HCT116 (cell line): Measurements from ENCODE around the gene TRPC4. TPM values are rescaled to one million over a fixed set of nuclear protein-coding genes. Genes with fewer than 3 reads are reported as not detected.
"Not testable (repeated sequence)": the region's sequence is repeated elsewhere in the genome, so short reads cannot be mapped to it uniquely, and the experiment has no call there.

Experiments
- ATAC-seq: fragments of 200-7000 bp; cut with Tn5 transposase; 2 replicates; pipeline ENCODE4 v1.9.1; 2020; ENCODE audit warnings: mild to moderate bottlenecking, moderate library complexity
- BruUV-seq: library from RNA; stranded (reverse); fragments of 400-500 nt; replicated peaks from 2 replicates; lab custom pipeline; 2021; lab: Mats Ljungman, UMichigan
- CTCF ChIA-PET: fragments of 300-600 bp; sonication (Branson Sonifier 250); formaldehyde crosslinking; loops from one replicate; lab custom pipeline; 2021; ENCODE audit warnings: antibody characterized with exemption; lab: Charles Lee
- POLR2A ChIA-PET: fragments of 300-600, 350-600 bp; sonication (Branson Sonifier 250); formaldehyde crosslinking; loops from one replicate; lab custom pipeline; 2021; ENCODE audit warnings: antibody characterized with exemption; lab: Charles Lee
- RAD21 ChIA-PET, 2 experiments: fragments of 300-600 bp; sonication (Branson Sonifier 250); formaldehyde crosslinking; loops; one replicate each; lab custom pipeline; 2023; ENCODE audit warnings: low total read pairs in 2 of 2; ENCODE audit not compliant: uncharacterized antibody in 2 of 2, unreplicated experiment in 2 of 2, low non-redundant PET in 1 of 2; lab: Charles Lee
- DNase-seq: peaks from one replicate; pipeline ENCODE4 v3.0.0-alpha.2; 2010; ENCODE audit warnings: low read depth, low spot score
- H2AFZ ChIP-seq: fragments of 200-600 bp; shearing (Covaris generic), sonication (generic); 2 replicates; pipeline ENCODE4 v1.6.1; 2017; ENCODE audit warnings: low read depth, mixed run types, mixed read lengths, antibody characterized with exemption, low read length; ENCODE audit not compliant: poor library complexity, severe bottlenecking
- H3K27ac ChIP-seq: 2 replicates; pipeline ENCODE4 v1.5.1; 2012; ENCODE audit warnings: low read depth, low read length
- H3K27me3 ChIP-seq: fragments of 200-600 bp; sonication (generic); 2 replicates; pipeline ENCODE4 v1.6.1; 2016; ENCODE audit warnings: mixed run types, low read length, mixed read lengths; ENCODE audit not compliant: insufficient read depth
- H3K36me3 ChIP-seq, 2 experiments: fragments of 200-500 bp in 1 of 2; fragments of 200-600 bp in 1 of 2; sonication (Bioruptor generic) in 1 of 2; sonication (generic) in 1 of 2; 2 replicates each; pipeline versions ENCODE4 v1.5.1 to v1.6.1; 2014 to 2016; ENCODE audit warnings: low read length in 2 of 2, inconsistent platforms in 1 of 2, mixed read lengths in 1 of 2, mixed run types in 1 of 2; ENCODE audit not compliant: insufficient read depth in 2 of 2, control insufficient read depth in 1 of 2
- H3K4me1 ChIP-seq, 2 experiments: fragments of 200-600 bp in 1 of 2; sonication (generic) in 1 of 2; 2 replicates each; pipeline versions ENCODE4 v1.5.1 to v1.6.1; 2012 to 2017; ENCODE audit warnings: low read length in 2 of 2, inconsistent platforms in 1 of 2, mild to moderate bottlenecking in 1 of 2, mixed read lengths in 1 of 2, mixed run types in 1 of 2, moderate library complexity in 1 of 2; ENCODE audit not compliant: insufficient read depth in 2 of 2, control insufficient read depth in 1 of 2
- H3K4me2 ChIP-seq: fragments of 200-600 bp; sonication (generic); 2 replicates; pipeline ENCODE4 v1.6.1; 2017; ENCODE audit warnings: mixed run types, low read length, mixed read lengths
- H3K4me3 ChIP-seq, 2 experiments: fragments of 200-600 bp in 1 of 2; sonication (generic) in 1 of 2; replicated peaks in 1 of 2; 2 replicates each; pipeline ENCODE4 v1.5.1; 2011 to 2016; ENCODE audit warnings: low read length in 2 of 2, control low read depth in 1 of 2, low read depth in 1 of 2, mild to moderate bottlenecking in 1 of 2, mixed read lengths in 1 of 2, mixed run types in 1 of 2
- H3K79me2 ChIP-seq: fragments of 200-600 bp; sonication (generic); 2 replicates; pipeline ENCODE4 v1.6.1; 2017; ENCODE audit warnings: mild to moderate bottlenecking, mixed run types, low read length, moderate library complexity, mixed read lengths; ENCODE audit not compliant: insufficient read depth
- H3K9ac ChIP-seq: fragments of 200-600 bp; sonication (generic); 2 replicates; pipeline ENCODE4 v1.6.1; 2016; ENCODE audit warnings: low read length, mixed read lengths
- H3K9me2 ChIP-seq: fragments of 200-600 bp; sonication (generic), shearing (Covaris generic); 2 replicates; pipeline ENCODE4 v1.6.1; 2017; ENCODE audit warnings: mixed run types, mild to moderate bottlenecking, moderate library complexity; ENCODE audit not compliant: insufficient read depth
- H3K9me3 ChIP-seq, 2 experiments: fragments of 200-500 bp in 1 of 2; fragments of 200-600 bp in 1 of 2; sonication (Bioruptor generic) in 1 of 2; sonication (generic) in 1 of 2; 2 replicates each; pipeline ENCODE4 v1.6.1; 2014 to 2017; ENCODE audit warnings: low read length in 2 of 2, mixed read lengths in 2 of 2, inconsistent platforms in 1 of 2, low read depth in 1 of 2, mild to moderate bottlenecking in 1 of 2, mixed run types in 1 of 2, moderate library complexity in 1 of 2; ENCODE audit not compliant: control insufficient read depth in 1 of 2, insufficient read depth in 1 of 2
- H4K20me1 ChIP-seq: fragments of 200-600 bp; sonication (generic), shearing (Covaris generic); 2 replicates; pipeline ENCODE4 v1.6.1; 2017; ENCODE audit warnings: mixed run types, mild to moderate bottlenecking, moderate library complexity; ENCODE audit not compliant: insufficient read depth
- CBX3 ChIP-seq: IDR thresholded peaks from 2 replicates; pipeline ENCODE4 v1.6.1; 2012; ENCODE audit warnings: low read depth
- EGR1 ChIP-seq: IDR thresholded peaks from 2 replicates; pipeline ENCODE4 v1.6.1; 2012; ENCODE audit warnings: low read depth
- ELF1 ChIP-seq: IDR thresholded peaks from 2 replicates; pipeline ENCODE4 v1.6.1; 2012; ENCODE audit warnings: low read depth, borderline replicate concordance
- JUND ChIP-seq: IDR thresholded peaks from 2 replicates; pipeline ENCODE4 v1.6.1; 2012
- POLR2A ChIP-seq: IDR thresholded peaks from 2 replicates; pipeline ENCODE4 v1.7.0; 2011; ENCODE audit warnings: borderline replicate concordance; ENCODE audit not compliant: insufficient read depth, insufficient read length; ENCODE audit errors: extremely low read depth
- POLR2AphosphoS5 ChIP-seq: IDR thresholded peaks from 2 replicates; pipeline ENCODE4 v1.6.1; 2011; ENCODE audit warnings: mild to moderate bottlenecking, low read depth, low read length, moderate library complexity
- RAD21 ChIP-seq: IDR thresholded peaks from 2 replicates; pipeline ENCODE4 v1.6.1; 2012; ENCODE audit warnings: low read depth, mild to moderate bottlenecking
- SIN3A ChIP-seq: IDR thresholded peaks from 2 replicates; pipeline ENCODE4 v1.6.1; 2012; ENCODE audit warnings: low read depth
- SP1 ChIP-seq: IDR thresholded peaks from 2 replicates; pipeline ENCODE4 v1.6.1; 2012; ENCODE audit warnings: low read depth
- ZBTB33 ChIP-seq: IDR thresholded peaks from 2 replicates; pipeline ENCODE4 v1.6.1; 2011; ENCODE audit warnings: mild to moderate bottlenecking, low read length, moderate library complexity; ENCODE audit not compliant: insufficient replicate concordance; ENCODE audit errors: extremely low read depth
- intact Hi-C: fragments of 100-400 bp; cut with micrococcal nuclease; formaldehyde crosslinking; loops from 2 replicates; pipeline ENCODE4 v1.10.0; 2022
- total RNA-seq: library from RNA; stranded (reverse); gene quantifications from one replicate; pipeline ENCODE4 v1.2.1, GENCODE V29; 2021; ENCODE audit not compliant: unreplicated experiment
- TF ChIP-seq, protein P1 (sequence below), 3 experiments: fragments of 200-600 bp in 1 of 3; sonication (generic) in 1 of 3; IDR thresholded peaks in 2 of 3; conservative IDR thresholded peaks in 1 of 3; 2 replicates each; pipeline ENCODE4 v1.5.1; 2012 to 2017; ENCODE audit warnings: low read depth in 2 of 3, low read length in 2 of 3, antibody characterized with exemption in 1 of 3, borderline replicate concordance in 1 of 3, control low read depth in 1 of 3, mild to moderate bottlenecking in 1 of 3, mixed read lengths in 1 of 3, mixed run types in 1 of 3, moderate library complexity in 1 of 3; ENCODE audit not compliant: insufficient read depth in 1 of 3
- TF ChIP-seq, protein P2 (sequence below): IDR thresholded peaks from 2 replicates; pipeline ENCODE4 v1.6.1; 2012; ENCODE audit warnings: low read depth

Gene TRPC4
- total RNA-seq, 1 experiment from 2014 or later: not detected

DNA sequence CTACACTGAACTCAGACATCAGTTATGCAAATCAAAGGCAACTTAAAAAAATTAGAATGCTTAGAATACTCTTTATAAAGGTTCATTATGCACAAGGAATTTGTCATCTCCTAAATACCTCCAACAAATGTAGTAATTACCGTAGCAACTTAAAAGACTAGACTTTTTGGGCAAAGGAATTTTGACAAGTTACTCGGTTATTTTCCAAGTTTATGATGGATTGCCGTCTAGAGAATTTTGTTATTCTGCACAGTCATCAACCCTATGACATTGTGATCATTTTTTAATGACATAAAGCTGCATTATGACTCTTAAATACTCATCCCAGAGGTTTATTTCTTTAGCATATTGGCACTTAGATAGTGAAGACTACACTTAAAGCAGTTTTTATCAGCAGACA lies 71.9 kb downstream of the TRPC4 start:
- DNase-seq: no peak
- Histone ChIP-seq H4K20me1 (no peaks in the 10 kb centered on the region), H3K27me3 (no peaks in the 10 kb centered on the region), H3K27ac (no peak overlapping the region), H3K9ac (no peak overlapping the region), H3K4me2 (no peak overlapping the region), H3K9me2 (no peaks in the 10 kb centered on the region), H3K9me3 (peaks cover 12 to 23% of the 10 kb centered on the region in 2 experiments; a peak in 2 of 4 replicates), H3K36me3 (no peaks in the 10 kb centered on the region), H3K79me2 (no peaks in the 10 kb centered on the region), H3K4me3 (no peak overlapping the region), H3K4me1 (no peaks in the 10 kb centered on the region), H2AFZ (no peak overlapping the region)
- ChIA-PET CTCF (no interaction called here), RAD21 (no interaction called here), POLR2A (no interaction called here)
- intact Hi-C loops: no loop called here
- ATAC-seq: no peak
- TF ChIP-seq CBX3: no peak
- no peak for TF ChIP-seq EGR1
- TF ChIP-seq SP1: no peak
- TF ChIP-seq ZBTB33: no peak
- no peak for TF ChIP-seq ELF1
- no peak for TF ChIP-seq POLR2AphosphoS5
- no peak for TF ChIP-seq POLR2A
- TF ChIP-seq, protein P1, sequence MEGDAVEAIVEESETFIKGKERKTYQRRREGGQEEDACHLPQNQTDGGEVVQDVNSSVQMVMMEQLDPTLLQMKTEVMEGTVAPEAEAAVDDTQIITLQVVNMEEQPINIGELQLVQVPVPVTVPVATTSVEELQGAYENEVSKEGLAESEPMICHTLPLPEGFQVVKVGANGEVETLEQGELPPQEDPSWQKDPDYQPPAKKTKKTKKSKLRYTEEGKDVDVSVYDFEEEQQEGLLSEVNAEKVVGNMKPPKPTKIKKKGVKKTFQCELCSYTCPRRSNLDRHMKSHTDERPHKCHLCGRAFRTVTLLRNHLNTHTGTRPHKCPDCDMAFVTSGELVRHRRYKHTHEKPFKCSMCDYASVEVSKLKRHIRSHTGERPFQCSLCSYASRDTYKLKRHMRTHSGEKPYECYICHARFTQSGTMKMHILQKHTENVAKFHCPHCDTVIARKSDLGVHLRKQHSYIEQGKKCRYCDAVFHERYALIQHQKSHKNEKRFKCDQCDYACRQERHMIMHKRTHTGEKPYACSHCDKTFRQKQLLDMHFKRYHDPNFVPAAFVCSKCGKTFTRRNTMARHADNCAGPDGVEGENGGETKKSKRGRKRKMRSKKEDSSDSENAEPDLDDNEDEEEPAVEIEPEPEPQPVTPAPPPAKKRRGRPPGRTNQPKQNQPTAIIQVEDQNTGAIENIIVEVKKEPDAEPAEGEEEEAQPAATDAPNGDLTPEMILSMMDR (IDR thresholded peaks at IDR 0.05 in 2 of 3, conservative IDR thresholded peaks at IDR 0.05 in 1 of 3; ENCODE audit: borderline replicate concordance in 1 of 3, insufficient read depth in 1 of 3, low read depth in 2 of 3, low read length in 2 of 3): no peak
- no peak for TF ChIP-seq JUND
- no peak for TF ChIP-seq RAD21
- TF ChIP-seq, protein P2, sequence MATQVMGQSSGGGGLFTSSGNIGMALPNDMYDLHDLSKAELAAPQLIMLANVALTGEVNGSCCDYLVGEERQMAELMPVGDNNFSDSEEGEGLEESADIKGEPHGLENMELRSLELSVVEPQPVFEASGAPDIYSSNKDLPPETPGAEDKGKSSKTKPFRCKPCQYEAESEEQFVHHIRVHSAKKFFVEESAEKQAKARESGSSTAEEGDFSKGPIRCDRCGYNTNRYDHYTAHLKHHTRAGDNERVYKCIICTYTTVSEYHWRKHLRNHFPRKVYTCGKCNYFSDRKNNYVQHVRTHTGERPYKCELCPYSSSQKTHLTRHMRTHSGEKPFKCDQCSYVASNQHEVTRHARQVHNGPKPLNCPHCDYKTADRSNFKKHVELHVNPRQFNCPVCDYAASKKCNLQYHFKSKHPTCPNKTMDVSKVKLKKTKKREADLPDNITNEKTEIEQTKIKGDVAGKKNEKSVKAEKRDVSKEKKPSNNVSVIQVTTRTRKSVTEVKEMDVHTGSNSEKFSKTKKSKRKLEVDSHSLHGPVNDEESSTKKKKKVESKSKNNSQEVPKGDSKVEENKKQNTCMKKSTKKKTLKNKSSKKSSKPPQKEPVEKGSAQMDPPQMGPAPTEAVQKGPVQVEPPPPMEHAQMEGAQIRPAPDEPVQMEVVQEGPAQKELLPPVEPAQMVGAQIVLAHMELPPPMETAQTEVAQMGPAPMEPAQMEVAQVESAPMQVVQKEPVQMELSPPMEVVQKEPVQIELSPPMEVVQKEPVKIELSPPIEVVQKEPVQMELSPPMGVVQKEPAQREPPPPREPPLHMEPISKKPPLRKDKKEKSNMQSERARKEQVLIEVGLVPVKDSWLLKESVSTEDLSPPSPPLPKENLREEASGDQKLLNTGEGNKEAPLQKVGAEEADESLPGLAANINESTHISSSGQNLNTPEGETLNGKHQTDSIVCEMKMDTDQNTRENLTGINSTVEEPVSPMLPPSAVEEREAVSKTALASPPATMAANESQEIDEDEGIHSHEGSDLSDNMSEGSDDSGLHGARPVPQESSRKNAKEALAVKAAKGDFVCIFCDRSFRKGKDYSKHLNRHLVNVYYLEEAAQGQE: no peak
- no peak for TF ChIP-seq SIN3A
- BruUV-seq: no TSS peak

DNA sequence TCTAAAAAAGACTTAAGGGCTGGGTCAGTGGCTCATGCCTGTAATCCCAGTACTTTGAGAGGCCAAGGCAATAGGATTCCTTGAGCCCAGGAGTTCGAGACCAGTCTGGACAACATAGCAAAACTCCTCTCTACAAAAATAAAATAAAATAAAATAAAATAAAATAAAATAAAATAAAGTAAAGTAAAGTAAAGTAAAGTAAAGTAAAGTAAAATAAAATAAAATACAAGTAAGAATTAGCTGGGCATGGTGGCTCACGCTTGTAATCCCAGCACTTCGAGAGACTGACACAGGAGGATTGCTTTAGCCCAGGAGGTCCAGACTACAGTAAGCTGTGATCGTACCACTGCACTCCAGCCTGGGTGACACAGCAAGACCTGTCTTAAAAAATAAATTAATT lies 72.8 kb downstream of the TRPC4 start:
- H3K36me3 ChIP-seq, DNase-seq, CTCF ChIA-PET, H3K79me2 ChIP-seq, H3K27ac ChIP-seq, H3K4me3 ChIP-seq, POLR2A ChIA-PET, H3K9me2 ChIP-seq, BruUV-seq, H3K9ac ChIP-seq, H2AFZ ChIP-seq, RAD21 ChIA-PET, H3K4me2 ChIP-seq, H3K4me1 ChIP-seq, ATAC-seq, H3K27me3 ChIP-seq, H4K20me1 ChIP-seq, intact Hi-C loops: not testable (repeated sequence)
- H3K9me3 ChIP-seq: peaks cover 17 to 23% of the 10 kb centered on the region in 2 experiments; a peak in 3 of 4 replicates
